ENCODE results near the gene TYR. TPM values are rescaled to one million over a fixed set of nuclear protein-coding genes. Genes with fewer than 3 reads are reported as not detected.
A peak's percentile ranks its signal among the peaks of the same experiment; 100 is the strongest.
"Not testable (repeated sequence)": the region's sequence is repeated elsewhere in the genome, so short reads cannot be mapped to it uniquely, and the experiment has no call there.

TYR gene
- total RNA-seq, 1 donor from 2014 or later: not detected

DNA sequence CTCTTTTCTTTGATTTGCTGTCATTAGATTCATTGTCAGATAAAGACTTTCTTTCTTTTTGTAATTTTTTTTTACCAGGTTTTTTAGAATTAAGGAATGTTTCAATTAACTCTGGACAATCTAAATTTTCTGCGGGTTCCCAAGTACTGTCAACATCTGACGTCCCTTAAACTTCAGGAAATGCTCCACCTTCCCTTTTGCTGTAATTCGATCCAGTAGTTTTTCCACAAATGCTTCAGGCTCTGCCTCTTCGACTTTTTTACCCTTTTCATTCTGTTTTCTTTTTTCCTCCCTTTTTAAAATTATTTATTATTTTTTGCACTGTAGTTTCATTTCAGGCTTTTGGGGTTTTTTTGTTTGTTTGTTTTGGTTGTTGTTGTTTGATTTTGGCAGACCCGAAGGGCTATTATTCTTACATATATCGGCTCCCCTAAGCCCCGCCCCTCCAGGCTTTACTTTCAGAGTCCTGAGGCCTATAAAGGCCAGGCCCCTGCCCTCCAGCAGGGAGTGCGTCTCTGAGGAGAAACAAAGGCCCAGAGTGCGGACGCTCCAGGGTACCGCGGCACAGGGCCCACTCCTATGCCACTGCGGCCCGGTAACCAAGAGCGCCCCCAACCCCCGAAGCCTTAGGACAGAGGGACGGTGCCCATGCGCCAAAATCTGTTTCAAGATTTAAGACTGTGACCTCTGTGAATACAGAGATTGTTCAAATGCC is 116.4 kb downstream of the TYR start:
- no peaks in the 10 kb centered on the region for H3K36me3 ChIP-seq
- no peaks in the 10 kb centered on the region for H3K4me1 ChIP-seq
- H3K27me3 ChIP-seq (ENCODE audit: low read depth): no peaks in the 10 kb centered on the region
- H3K9me3 ChIP-seq (replicated peaks): no peaks in the 10 kb centered on the region
- intact Hi-C loops (cut with micrococcal nuclease): no loop called here
- no peak for TF ChIP-seq CTCF (IDR thresholded peaks at IDR 0.05; ENCODE audit: borderline replicate concordance)
- peak overlapping the region; percentile 38 for H3K4me3 ChIP-seq
- peak; percentile 11 for DNase-seq
- H3K27ac ChIP-seq (replicated peaks): no peak overlapping the region

GRCh38 chr11:89295023-89295422 is 117.3 kb downstream of the TYR start:
- intact Hi-C loops (cut with micrococcal nuclease); H3K9me3 ChIP-seq (replicated peaks); H3K4me3 ChIP-seq; H3K36me3 ChIP-seq; H3K4me1 ChIP-seq; DNase-seq; H3K27ac ChIP-seq (replicated peaks); H3K27me3 ChIP-seq (ENCODE audit: low read depth): not testable (repeated sequence)

DNA sequence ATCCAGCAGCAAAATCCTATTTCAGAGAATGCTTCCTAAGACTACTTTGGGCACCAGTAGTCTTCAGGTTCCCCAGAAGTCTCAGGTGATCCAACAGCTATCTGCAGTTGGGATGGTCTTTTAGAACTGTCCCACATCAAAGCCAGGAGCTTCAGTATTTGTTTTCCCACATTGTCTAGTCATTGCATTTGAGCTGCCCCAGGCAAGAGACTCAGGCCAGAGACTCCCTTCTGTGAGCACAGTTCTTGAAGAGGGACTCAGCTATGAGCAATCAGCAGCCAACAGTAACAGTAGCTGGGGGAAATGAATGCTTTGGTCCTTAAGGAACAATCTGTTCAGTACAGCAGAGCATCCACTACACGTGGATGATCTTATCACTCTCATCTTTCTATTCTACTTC is 125.4 kb downstream of the TYR start:
- H3K4me3 ChIP-seq; intact Hi-C loops (cut with micrococcal nuclease); H3K9me3 ChIP-seq (replicated peaks); H3K4me1 ChIP-seq; H3K27me3 ChIP-seq (ENCODE audit: low read depth); DNase-seq; H3K36me3 ChIP-seq; H3K27ac ChIP-seq (replicated peaks): not testable (repeated sequence)

DNA sequence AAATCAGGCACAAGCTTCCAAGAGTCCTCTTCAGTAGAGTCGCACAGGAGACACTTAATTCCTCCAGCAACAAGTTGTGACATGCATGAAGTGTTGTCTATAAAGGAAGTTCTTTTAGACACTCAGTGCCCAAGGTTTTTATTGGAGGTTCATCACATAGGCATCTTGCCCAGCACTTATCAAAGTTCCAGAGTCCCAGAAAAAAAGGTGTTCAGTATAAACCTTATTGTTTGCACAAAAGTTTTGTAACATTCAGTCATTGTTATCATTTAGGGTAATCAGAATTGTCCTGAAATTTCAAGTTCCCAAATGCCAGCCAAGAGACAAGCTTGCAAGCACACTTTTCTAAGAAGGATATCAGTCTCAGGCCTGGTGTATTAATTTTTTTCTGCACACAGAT is 130.6 kb downstream of the TYR start:
- H3K9me3 ChIP-seq (replicated peaks); DNase-seq; H3K4me3 ChIP-seq; H3K27me3 ChIP-seq (ENCODE audit: low read depth); H3K27ac ChIP-seq (replicated peaks); H3K4me1 ChIP-seq; H3K36me3 ChIP-seq; intact Hi-C loops (cut with micrococcal nuclease): not testable (repeated sequence)

GRCh38 chr11:89309321-89309985 is 131.8 kb downstream of the TYR start:
- H3K9me3 ChIP-seq (replicated peaks); H3K27ac ChIP-seq (replicated peaks); H3K36me3 ChIP-seq; H3K4me1 ChIP-seq; DNase-seq; H3K27me3 ChIP-seq (ENCODE audit: low read depth); H3K4me3 ChIP-seq; intact Hi-C loops (cut with micrococcal nuclease): not testable (repeated sequence)

DNA sequence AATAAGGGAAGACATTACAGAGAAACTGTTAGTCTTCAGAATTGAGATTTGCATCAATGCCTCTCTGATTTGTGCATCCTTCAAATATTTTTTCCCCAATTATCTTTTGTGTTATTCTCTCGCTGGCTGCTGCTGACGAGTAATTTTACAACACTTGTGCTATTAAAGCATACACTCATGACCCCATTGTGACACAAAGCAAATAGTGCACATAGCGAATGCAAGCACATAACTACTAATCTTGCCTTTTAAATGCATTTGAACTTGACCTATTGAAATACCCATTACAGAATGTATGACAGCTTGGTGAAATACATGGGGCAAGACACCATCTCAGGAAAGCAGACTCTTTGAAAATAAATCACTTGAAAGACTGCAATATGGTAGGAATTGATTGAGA is 132.9 kb downstream of the TYR start:
- H3K27ac ChIP-seq (replicated peaks); H3K9me3 ChIP-seq (replicated peaks); H3K36me3 ChIP-seq; H3K4me1 ChIP-seq; DNase-seq; H3K27me3 ChIP-seq (ENCODE audit: low read depth); intact Hi-C loops (cut with micrococcal nuclease); H3K4me3 ChIP-seq: not testable (repeated sequence)

DNA sequence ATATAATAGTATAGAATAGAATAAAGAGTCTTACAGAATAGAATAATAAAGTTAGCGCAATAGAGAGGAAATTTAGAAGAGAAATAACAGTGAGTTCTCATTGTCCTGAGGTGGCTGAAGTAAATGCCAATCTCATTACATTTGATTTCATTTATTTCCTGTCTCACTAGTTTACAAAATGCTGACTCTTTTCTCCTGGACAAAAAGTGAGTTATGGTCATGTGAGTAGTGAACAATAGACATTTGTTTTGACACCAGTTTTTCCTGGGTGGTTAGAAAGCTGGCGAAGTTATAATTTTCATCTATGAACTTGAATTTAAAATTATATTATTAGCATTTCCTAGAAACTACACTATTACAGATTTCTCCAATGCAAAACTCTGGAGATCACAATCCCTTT is 143.7 kb downstream of the TYR start:
- no peak for DNase-seq
- Histone ChIP-seq H3K4me3 (no peak overlapping the region), H3K9me3 (replicated peaks) (no peaks in the 10 kb centered on the region), H3K27ac (replicated peaks) (no peak overlapping the region), H3K27me3 (ENCODE audit: low read depth) (no peaks in the 10 kb centered on the region), H3K36me3 (no peaks in the 10 kb centered on the region), H3K4me1 (no peaks in the 10 kb centered on the region)
- no peak for TF ChIP-seq CTCF (IDR thresholded peaks at IDR 0.05; ENCODE audit: borderline replicate concordance)
- intact Hi-C loops (cut with micrococcal nuclease): no loop called here

DNA sequence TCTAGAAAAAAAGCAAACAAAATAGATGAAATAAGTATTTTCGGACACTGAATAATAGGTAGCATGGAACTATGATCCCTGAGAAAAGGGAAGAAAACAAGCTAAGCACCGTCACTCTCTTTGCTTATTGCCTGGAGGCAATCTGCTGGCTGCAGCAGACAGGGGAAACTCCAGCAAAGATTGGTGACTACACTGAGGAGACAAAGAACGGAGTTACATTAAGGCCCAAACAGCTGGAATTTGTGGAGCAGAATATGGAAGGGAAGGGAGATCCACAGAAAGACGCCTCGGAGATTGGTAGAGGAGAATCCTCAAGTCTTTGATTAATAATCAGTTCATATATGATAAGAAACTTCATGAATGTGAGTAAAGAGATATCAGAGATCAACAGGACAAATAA is 150.2 kb downstream of the TYR start:
- no peaks in the 10 kb centered on the region for H3K36me3 ChIP-seq
- no peak for DNase-seq
- intact Hi-C loops (cut with micrococcal nuclease): no loop called here
- no peak overlapping the region for H3K27ac ChIP-seq (replicated peaks)
- no peak for TF ChIP-seq CTCF (IDR thresholded peaks at IDR 0.05; ENCODE audit: borderline replicate concordance)
- H3K4me3 ChIP-seq: no peak overlapping the region
- no peaks in the 10 kb centered on the region for H3K27me3 ChIP-seq (ENCODE audit: low read depth)
- H3K4me1 ChIP-seq: no peaks in the 10 kb centered on the region
- H3K9me3 ChIP-seq (replicated peaks): no peaks in the 10 kb centered on the region

DNA sequence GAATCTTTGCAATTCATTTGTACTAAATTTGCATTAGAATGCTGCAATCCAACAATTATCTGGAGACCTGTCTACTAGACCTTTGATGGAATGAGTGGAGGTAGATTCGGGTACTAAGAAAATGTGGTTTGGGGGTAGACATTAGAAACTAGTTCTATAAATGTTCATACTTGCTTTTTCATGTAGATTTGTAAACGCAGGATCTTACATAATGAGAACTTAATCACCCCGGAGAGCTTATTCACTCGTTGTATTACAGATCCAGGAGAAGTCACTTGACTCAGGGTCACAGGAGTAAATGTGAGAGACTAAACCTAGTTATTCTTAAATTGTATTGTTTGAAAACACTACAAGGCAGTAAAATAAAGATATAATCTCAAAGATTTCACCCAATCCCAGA is 154.3 kb downstream of the TYR start:
- DNase-seq; intact Hi-C loops (cut with micrococcal nuclease); H3K27me3 ChIP-seq (ENCODE audit: low read depth): not testable (repeated sequence)

More for the DNA sequence above, 154.3 kb downstream of the TYR start:
- H3K9me3 ChIP-seq (replicated peaks); H3K36me3 ChIP-seq; H3K4me1 ChIP-seq; H3K27ac ChIP-seq (replicated peaks); H3K4me3 ChIP-seq: not testable (repeated sequence)

Measured in left ventricle myocardium inferior (tissue), 1 donor.